ENCODE measurements around the gene CD44.

CD44 gene

DNA sequence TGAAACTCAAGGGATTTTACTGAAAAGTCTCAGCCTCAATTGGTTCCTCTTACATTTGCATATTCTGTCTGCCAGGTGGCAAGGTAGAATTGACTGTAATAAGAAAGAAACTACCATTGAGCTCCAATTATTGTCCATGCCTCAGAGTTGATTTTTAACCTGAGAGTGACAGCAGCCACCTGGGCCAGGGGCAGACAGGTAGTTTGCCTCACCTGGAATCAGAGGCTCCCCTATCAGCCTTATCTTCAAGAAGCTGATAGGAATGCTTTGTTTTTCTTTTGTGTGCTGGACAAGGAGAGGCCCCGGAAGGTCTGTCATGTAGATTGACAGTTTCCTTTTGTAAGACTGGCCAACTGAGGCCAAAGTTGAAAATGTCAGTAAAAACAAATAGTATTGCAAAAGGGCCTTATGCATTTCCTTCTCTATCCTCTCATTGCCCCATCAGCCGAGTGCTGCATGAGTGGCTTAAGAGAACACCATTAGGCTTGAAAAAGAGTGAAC lies 34.1 kb downstream of the CD44 start:
- in situ Hi-C loops (cut with HindIII; ENCODE audit: low sequenced_read_pairs): loop anchor here (5.0 kb wide), 1 partner anchor 44 kb away; no protein-coding TSS in a partner anchor

DNA sequence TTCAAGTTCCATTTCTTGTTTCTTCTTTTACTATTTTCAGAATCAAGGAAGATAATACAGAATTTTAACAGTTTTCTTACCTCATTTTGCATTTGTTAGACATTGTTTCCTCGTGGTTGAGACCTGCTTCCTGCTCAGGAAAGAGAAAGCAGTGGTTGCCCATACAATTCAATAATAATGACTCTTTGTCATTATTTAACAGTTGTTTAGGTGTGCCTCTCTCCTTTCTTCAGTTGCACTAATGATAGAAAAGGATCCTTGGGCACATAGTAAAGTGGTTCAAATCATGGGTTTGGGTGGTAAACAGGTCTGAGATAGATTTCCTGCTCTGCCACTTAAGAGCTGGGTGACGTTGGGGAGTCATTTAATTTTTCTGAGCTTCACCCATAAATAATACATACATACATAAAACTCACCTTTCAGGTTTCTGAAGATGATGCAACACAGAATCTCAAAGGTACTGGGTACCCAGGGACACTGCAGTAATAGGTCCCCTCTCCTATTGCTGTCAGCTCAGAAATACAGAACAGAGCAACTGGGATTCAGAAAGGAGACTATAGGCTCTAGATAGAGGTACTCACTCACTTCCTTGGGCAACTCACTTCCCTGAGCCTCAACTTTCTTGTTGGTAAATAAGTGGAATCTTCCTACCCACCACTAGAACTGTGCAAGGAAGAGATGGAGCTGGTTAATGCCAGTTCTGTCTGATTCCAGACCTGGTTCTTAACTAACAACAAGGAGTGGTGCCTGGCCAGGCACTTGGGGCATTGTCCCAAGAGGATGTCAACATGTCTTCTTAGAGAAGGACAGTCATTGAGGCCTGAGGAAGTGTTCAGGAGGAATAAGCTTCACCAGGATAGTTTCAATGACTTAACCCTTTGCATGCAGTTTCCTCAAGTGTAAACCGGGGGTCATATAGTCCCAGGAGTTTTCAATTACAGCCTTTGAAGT lies 34.9 kb downstream of the CD44 start:
- in situ Hi-C loops (cut with HindIII; ENCODE audit: low sequenced_read_pairs): loop anchor here (5.0 kb wide), 1 partner anchor 43 kb away; no protein-coding TSS in a partner anchor

DNA sequence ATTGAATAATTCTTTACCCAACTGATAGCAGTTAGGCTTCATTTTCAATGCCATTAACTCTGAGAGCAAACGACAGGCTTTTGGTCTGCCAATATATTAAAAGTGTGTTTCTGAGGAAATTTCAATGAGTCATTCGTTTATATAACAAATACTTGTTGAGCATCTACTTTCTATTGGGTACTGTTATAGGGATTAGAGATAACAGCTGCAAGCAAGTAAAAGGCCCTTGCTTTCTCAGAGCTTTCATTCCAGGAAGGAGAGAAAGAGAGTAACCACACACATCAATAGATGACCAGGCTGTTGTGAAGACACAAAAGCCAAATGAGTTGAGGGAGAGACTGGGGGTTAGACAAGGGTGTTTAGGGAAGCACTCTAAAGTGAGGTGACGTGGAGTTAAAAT lies 35.7 kb downstream of the CD44 start:
- in situ Hi-C loops (cut with HindIII; ENCODE audit: low sequenced_read_pairs): loop anchor here (5.0 kb wide), 1 partner anchor 43 kb away; no protein-coding TSS in a partner anchor

DNA sequence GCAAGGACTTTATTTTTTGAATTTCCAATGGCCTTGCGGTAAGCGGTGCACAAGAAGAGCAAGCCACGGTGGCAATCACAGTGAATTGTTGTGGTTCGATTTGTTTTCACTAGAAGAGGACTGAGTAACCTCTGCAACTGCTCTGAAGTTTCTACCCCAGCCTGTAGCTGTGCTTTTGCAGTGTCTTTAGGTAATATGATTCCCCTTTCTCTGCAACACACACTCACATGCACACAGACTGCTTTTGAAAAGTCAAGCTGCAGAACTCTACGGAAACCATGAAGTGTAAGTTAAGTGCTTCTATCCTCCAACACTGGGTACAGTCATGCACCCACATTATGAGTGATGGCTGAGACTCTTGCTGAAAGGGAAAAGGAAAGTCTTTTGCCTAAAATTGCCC lies 38.4 kb downstream of the CD44 start:
- in situ Hi-C loops (cut with HindIII; ENCODE audit: low sequenced_read_pairs): no loop called here

DNA sequence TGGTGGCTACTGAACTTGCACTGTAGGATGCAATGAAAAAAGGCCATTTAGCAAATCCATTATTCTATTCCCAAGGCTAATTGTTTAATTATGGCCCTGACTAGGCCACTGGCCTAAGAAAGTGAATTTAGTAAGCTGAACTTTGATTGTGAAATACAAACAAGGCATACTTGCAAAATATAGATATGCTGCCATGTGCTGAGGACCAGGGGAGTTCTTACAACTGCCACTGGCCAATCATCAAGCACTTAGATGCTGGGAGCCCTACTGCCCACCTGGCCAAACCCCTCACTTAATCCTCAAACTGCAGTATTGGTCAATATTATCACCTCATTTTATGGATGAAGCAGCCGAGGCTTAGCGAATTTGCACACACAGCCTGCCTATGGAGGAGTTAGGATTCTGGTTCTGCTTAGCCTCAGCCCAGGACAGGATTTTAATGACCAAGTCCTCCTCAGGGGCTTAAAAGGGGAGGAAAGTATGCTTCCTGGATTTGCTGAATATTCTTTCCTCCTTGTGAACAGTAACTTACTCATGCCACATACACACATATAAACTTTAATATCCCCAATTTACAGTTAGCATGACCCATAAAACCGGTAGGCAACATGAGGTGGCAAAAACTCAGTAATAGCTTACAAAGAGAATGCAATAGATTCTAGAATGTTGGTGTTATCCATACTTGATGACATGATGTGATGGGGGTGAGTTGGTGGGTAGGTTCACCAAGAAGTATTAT lies 39.3 kb downstream of the CD44 start:
- in situ Hi-C loops (cut with HindIII; ENCODE audit: low sequenced_read_pairs): no loop called here

DNA sequence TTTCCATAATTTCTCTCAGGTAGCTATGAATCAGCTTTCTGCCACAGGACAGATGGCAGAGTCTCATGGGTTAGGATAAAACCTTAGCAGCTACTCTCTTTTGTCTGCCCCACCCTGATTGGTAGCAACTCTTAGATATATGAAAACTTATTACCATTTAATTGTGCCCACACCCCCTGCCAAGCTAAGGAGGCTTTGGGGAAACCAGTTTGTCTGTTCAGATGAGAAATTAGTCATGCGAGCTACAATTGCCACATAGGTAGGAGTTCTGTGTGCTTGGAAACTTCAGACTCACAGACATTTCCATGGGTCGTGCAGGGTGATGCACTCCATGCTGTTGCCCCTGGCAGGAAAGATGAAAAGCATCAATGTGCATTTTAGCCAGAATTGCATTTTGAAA lies 39.9 kb downstream of the CD44 start:
- in situ Hi-C loops (cut with HindIII; ENCODE audit: low sequenced_read_pairs): no loop called here

DNA sequence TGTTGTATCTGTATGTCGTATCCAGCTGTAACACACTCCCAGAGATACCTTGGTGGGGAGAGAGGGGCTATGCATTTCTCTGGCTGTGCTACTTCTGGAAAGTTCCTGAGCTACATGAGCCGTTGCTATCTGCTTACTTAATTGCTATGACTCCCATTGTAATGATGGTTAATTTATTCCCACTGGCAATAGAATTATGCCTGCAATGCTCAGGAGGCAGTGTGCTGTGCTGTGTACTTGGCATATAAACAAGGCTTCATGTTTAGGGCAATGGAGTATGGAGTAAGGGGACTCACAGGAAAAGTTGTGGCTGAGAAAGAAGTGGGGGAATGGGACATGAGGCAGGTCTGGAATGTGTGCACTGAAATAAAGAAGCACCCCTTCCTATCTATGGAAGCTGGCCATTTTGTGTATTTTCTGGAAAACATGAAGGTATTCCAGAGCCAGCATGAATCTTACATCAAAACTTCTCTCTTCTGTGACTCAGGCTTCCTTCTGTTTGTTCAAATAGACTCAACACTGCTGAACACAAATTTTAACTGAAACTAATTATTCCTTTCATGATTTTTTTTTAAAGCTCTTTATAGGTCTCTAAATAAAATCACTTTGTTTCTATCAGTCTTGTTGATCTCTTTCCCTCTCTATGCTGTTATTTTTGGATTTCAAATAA lies 40.6 kb downstream of the CD44 start:
- in situ Hi-C loops (cut with HindIII; ENCODE audit: low sequenced_read_pairs): no loop called here

DNA sequence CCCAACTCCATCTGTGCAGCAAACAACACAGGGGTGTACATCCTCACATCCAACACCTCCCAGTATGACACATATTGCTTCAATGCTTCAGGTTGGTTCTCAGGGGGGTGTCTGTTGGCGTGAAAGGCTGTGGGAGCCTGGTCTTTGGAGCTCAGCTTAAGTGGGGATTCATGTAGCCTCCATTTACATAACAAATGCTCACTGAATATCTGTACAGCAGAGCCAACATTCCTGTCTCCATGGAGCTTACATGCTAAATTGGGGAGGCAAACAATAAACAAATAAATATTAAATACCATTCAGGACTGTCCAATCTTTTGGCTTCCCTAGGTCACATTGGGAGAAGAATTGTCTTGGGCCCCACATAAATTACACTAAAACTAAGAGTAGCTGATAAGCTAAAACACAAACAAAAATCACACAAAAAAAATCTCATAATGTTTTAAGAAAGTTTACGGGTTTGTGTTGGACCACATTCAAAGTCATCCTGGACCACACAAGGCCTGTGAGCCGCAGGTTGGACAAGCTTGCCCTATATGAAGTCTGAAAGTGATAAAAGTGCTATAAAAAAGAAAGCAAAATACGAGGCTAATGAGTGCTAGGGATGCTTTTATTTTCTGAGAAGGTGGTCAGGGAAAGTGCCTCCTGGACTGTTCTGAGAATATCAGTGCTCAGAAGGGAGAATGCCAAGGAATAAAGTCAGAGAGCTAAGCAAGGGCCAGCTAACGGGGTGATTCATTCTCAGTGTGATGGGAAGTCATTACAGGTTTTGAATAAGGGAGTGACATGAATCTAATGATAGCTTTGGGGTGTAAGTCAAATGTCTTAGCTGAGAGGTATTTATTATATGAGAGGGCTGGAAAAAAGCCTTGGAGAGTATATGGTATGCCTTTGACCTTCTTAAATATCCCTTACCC lies 41.6 kb downstream of the CD44 start:
- in situ Hi-C loops (cut with HindIII; ENCODE audit: low sequenced_read_pairs): no loop called here

DNA sequence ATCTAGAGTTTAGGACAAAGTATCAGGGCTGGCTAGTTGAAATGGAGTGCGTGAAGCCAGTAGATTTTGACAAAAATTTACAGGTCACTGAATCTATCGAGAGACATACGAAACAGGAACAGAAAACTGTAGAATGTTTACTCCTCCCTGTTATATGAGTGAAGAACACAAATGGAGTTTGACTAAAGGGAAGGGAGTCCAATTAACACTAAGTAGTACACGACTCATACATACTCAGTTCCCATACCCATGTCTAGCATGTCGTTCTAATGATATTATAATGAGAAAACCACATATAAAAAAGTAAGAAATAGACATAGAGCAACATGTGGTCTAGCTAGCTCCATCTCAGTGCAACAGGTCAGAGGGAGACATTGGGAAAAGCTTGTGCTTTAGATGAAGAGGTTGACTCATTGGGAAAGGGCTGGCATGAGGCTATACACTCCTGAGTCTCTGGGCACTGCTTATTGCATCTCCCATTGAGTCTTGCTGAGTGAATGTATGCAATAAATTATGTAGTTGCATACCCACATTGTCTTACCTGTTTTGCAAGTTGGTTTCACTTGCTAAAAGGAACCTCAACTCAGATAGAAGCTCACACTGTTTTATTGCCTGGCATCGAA lies 43.5 kb downstream of the CD44 start:
- in situ Hi-C loops (cut with HindIII; ENCODE audit: low sequenced_read_pairs): no loop called here

DNA sequence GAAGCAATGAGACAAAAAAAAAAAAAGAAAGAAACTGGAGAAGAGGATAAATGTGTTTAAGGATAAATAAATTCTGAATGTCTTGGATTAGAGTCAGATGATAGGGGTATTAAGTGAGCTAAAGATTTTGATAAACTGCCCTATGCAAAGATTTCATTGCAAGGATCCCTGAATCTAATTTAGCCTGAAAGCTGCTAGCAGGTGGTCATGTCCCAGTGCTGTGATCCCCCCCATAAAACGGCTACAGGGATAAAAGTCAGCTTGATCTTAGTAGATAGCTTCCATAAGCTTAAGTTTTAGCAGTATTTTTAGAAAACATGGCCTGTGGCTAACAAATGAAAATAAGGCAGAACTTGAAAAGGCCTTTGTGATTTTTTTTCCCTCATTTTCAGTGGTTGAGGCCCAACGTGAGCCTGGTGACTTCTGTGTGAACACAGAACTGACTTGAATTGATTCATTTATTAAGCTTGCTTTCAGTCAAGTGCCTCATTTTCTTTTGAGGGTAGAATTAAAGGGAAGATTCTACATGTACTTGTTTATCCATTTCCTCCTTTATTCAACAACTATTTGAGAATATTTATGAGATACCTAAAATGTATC lies 44.5 kb downstream of the CD44 start:
- in situ Hi-C loops (cut with HindIII; ENCODE audit: low sequenced_read_pairs): no loop called here

DNA sequence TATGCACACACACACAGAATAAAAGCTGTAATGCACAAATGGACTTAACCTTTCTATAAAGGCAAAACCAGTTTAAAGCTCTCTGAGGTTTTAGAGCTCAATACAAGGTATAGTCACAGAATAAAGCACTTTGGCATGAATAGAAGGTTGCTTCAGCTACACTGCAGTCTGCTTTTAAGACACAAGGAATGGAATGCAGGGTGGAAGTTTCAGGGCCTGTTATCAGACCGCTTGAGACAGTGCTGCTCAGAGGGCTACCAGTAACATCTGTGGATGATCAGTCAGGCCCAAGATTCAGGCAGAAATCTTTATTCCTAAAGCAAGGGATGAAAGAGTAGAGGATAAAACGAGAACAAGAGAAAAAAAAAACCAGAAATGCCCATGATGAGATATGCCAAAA lies 46.7 kb downstream of the CD44 start:
- in situ Hi-C loops (cut with HindIII; ENCODE audit: low sequenced_read_pairs): no loop called here

DNA sequence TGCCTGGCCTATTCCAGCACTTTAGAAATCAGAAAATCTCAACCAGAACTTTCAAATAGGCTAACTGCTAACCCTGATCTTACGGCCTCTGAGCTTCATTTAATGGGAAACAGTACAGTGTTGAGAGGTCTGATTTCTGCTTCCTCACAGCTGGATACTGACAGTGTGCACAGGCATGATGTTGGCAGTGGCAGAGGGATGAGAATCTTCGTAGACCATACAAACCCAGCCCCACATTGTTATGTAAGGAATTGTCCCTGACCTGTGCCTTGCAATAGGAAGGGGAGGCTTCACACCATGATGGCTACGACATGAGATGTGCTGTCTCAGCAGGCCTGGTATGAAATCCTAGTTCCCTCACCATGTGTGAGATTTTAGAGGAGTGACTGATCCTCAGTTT lies 49.0 kb downstream of the CD44 start:
- in situ Hi-C loops (cut with HindIII; ENCODE audit: low sequenced_read_pairs): no loop called here

DNA sequence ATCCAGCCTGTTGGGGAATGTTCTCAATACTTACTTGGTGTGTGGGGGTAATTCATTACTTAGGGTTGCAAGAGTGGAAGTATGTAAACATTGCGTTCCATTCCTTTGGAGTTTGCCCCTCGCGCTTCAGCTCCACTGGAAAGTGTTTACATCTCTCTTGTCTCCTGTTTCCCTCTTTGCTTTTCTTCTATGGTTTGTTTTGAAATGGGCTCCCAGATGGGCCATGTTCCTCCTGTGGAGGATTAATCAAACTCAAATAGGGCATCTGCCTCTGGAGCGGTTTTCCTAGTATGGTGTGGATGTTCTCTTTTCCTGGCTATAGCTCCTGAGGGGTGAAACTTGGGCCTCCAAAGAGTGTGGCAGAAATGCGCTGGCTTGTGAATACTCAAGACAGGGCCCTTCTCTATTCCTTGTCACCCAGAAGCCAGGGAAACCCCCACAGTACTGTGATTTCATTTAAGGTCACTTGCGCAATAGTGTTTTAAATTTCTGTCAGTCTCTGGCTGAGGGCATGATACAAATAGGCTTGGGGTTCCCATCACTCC lies 51.9 kb downstream of the CD44 start:
- in situ Hi-C loops (cut with HindIII; ENCODE audit: low sequenced_read_pairs): no loop called here

DNA sequence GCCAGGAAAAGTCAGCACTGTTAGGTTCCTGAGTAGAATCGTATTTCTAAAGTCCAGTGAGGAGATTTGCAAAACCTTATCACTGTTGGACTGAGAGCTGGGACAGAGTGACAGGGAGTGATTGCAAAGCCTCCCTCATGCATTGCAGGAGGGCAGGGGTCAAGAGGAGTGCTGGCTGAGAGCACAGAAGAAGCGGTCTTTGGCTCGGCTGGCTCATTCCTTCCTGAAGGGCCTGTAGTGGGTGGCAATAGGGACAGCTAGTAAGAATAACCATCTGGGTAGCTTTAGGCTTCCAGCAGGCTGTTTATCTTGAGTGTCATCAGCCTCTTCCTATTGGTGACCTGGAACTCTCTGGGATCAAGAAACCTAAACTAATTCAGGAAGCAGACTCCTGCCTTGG lies 53.4 kb downstream of the CD44 start:
- in situ Hi-C loops (cut with HindIII; ENCODE audit: low sequenced_read_pairs): no loop called here

DNA sequence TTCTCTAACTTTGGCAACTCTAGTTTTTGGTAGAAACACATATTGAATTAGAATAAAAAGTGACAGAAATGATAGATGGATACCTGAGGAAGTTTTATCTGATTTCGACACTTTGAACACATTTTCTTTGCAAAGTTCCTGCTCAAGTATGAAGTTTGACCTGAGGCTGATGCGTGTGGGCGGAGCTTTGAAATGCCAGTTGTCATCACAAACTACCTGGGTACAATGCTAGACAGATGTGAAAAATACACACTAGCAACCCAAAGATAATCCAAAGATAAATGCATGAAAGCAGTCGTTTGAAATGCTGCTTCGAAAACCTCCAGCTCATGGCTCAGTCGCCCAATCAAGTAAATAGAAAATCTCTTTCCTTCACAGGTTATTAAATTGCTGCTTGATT lies 54.8 kb downstream of the CD44 start:
- in situ Hi-C loops (cut with HindIII; ENCODE audit: low sequenced_read_pairs): no loop called here

DNA sequence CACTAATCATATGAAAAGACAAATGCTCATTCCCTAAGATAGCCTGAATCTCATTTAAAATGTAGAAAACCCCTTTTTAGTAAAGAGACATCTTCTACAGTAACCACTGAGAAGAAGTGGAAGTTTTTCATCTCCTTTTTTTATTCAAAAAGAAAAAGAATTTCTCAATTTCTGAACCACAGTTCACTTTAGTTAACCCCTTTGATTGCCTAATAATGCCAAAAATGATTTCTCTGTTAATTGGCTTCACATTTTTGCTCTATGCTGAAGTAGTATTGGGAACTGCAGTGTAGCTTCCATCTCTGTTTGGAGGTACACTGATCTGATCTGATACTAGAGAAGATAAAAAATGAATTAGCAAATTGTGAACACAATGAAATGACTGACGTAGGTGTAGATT lies 58.3 kb downstream of the CD44 start:
- in situ Hi-C loops (cut with HindIII; ENCODE audit: low sequenced_read_pairs): no loop called here

DNA sequence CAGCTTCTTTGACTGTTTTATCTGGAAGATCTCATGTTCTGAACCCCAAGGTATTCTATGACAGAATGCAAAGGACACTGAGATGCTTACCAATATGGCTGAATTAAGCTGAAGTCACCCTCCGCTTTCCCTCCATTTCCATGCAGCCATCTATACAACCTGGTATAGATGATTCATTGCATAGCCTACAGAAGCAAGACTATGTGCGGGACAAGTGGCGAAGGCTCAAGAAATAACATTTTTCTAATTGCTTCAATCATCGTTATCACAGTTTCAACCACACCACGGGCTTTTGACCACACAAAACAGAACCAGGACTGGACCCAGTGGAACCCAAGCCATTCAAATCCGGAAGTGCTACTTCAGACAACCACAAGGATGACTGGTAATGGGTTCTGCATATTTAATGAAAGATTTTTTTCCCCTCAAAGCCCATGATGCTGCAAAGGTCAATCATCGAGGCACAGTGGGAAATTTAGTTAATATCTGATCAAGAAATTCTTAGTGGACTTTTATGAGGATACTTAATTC lies 61.9 kb downstream of the CD44 start:
- in situ Hi-C loops (cut with HindIII; ENCODE audit: low sequenced_read_pairs): no loop called here

DNA sequence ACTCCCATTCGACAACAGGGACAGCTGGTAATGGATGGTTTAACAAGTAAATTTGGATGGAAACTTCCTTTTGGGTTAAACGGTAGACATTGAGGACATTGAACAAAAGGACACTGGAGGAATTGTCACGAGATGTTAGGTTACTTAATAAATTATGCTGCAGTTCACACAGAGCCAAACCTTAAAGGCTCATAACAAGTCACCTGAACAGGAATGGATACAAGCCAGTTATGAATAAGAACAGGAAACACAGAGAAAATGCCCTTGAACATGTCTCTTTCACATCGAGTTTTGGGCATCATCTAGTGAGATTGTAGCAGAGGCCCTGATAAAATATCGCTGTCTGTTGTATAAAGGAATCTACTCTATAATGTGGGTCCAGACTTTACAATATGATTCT lies 65.6 kb downstream of the CD44 start:
- in situ Hi-C loops (cut with HindIII; ENCODE audit: low sequenced_read_pairs): no loop called here

DNA sequence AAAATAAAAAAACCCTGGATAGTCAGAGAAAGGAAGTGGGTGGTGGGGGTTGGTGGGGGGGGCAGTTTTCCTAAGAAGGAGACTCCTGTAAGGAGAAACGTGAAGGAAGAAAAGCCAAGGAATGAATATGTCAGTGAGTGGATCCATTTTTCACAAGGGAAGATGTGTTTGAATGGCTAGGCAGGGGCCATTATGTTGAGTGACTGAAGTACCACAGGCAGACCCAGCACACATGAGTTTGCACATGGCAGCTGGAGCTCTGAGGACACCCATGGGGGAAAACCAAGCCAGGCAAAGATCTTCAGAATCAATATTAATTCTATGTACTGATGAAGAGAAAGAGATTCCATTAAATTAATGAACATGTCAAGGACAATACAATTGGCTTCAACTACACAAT lies 67.6 kb downstream of the CD44 start:
- in situ Hi-C loops (cut with HindIII; ENCODE audit: low sequenced_read_pairs): no loop called here

All from endothelial cell of hepatic sinusoid (primary cell).